K562 (cell line): ENCODE results near the gene TXK. TPM values are rescaled to one million over a fixed set of nuclear protein-coding genes. Genes with fewer than 3 reads are reported as not detected.

Source experiments
- ATAC-seq: fragments of 200-7000 bp; cut with Tn5 transposase; 3 replicates; pipeline ENCODE4 v1.9.1; 2020; ENCODE audit warnings: moderate library complexity
- BruUV-seq: library from RNA; stranded (reverse); fragments of 400-500 nt; replicated peaks from 2 replicates; lab custom pipeline; 2021; lab: Mats Ljungman, UMichigan
- CTCF ChIA-PET: fragments of 300-600 bp; formaldehyde crosslinking; extraction: SDS; loops from one replicate; lab custom pipeline; 2021; ENCODE audit warnings: low intra/inter-chr PET ratio; lab: Yijun Ruan, JAX
- POLR2A ChIA-PET: fragments of 300-600, 350-650 bp; sonication (Branson Sonifier 250); formaldehyde crosslinking; extraction: SDS; loops from one replicate; lab custom pipeline; 2021; ENCODE audit warnings: antibody characterized with exemption, inconsistent platforms; lab: Yijun Ruan, JAX
- DNase-seq, 4 experiments: peaks; one replicate each; pipeline versions ENCODE4 v3.0.0 to v3.0.0-alpha.2; 2011 to 2018; ENCODE audit warnings: low spot score in 3 of 4, mixed read lengths in 3 of 4; ENCODE audit errors: extremely low read depth in 1 of 4
- FAIRE-seq: peaks from 2 replicates; lab custom pipeline; 2011; peaks lifted over from hg19 to GRCh38; lab: Jason Lieb, UNC
- H2AFZ ChIP-seq: 2 replicates; pipeline ENCODE4 v1.6.0; 2011; ENCODE audit warnings: low read depth, low read length, control low read depth, inconsistent platforms
- H3K27ac ChIP-seq: fragments of 200-600 bp; 3 replicates; pipeline ENCODE4 v1.8.0; 2011; ENCODE audit warnings: low read depth, mild to moderate bottlenecking, control low read depth, inconsistent platforms, low read length, moderate library complexity, mixed read lengths; ENCODE audit errors: extremely low read depth
- H3K27me3 ChIP-seq, 2 experiments: fragments of 300-600 bp in 1 of 2; 2 replicates in 1 of 2; 3 replicates in 1 of 2; pipeline versions ENCODE4 v1.6.0 to v1.8.0; 2011; ENCODE audit warnings: inconsistent platforms in 2 of 2, low read length in 2 of 2, mild to moderate bottlenecking in 1 of 2, mixed read lengths in 1 of 2, moderate library complexity in 1 of 2; ENCODE audit not compliant: control insufficient read depth in 2 of 2, insufficient read depth in 2 of 2
- H3K36me3 ChIP-seq: fragments of 300-600 bp; 3 replicates; pipeline ENCODE4 v1.8.0; 2011; ENCODE audit warnings: mild to moderate bottlenecking, low read length, inconsistent platforms; ENCODE audit not compliant: control insufficient read depth, insufficient read depth
- H3K4me1 ChIP-seq, 2 experiments: fragments of 200-600 bp in 1 of 2; replicated peaks in 1 of 2; 2 replicates in 1 of 2; 3 replicates in 1 of 2; pipeline versions ENCODE4 v1.5.1 to v1.8.0; 2011; ENCODE audit warnings: inconsistent platforms in 2 of 2, low read length in 2 of 2, mild to moderate bottlenecking in 1 of 2, mixed read lengths in 1 of 2, moderate library complexity in 1 of 2; ENCODE audit not compliant: control insufficient read depth in 2 of 2, insufficient read depth in 2 of 2
- H3K4me2 ChIP-seq: 2 replicates; pipeline ENCODE4 v1.6.1; 2011; ENCODE audit warnings: low read length, control low read depth, inconsistent platforms, mixed read lengths; ENCODE audit not compliant: insufficient read depth
- H3K4me3 ChIP-seq: fragments of 200-600 bp; sonication (generic), shearing (Covaris generic); 2 replicates; pipeline ENCODE4 v1.5.1; 2016; ENCODE audit warnings: control low read depth, inconsistent platforms
- H3K79me2 ChIP-seq: fragments of 200-600 bp; 3 replicates; pipeline ENCODE4 v1.8.0; 2011; ENCODE audit warnings: low read length, inconsistent platforms; ENCODE audit not compliant: control insufficient read depth, insufficient read depth
- H3K9ac ChIP-seq, 2 experiments: 2 replicates each; pipeline versions ENCODE4 v1.6.0 to v1.6.1; 2011; ENCODE audit warnings: low read depth in 2 of 2, low read length in 2 of 2, control low read depth in 1 of 2, inconsistent platforms in 1 of 2, mild to moderate bottlenecking in 1 of 2, mixed read lengths in 1 of 2; ENCODE audit not compliant: insufficient read depth in 1 of 2
- H3K9me1 ChIP-seq: one replicate; pipeline ENCODE4 v1.6.0; 2011; ENCODE audit warnings: inconsistent platforms, mild to moderate bottlenecking, low read length, moderate library complexity; ENCODE audit not compliant: control insufficient read depth, insufficient read depth
- H3K9me3 ChIP-seq: replicated peaks from 2 replicates; pipeline ENCODE4 v1.5.1; 2011; ENCODE audit warnings: low read depth, low read length, inconsistent platforms; ENCODE audit not compliant: control insufficient read depth, insufficient read depth
- H4K20me1 ChIP-seq: replicated peaks from 2 replicates; pipeline ENCODE4 v1.6.1; 2011; ENCODE audit warnings: low read length, inconsistent platforms, mixed read lengths; ENCODE audit not compliant: control insufficient read depth, insufficient read depth
- MLLT1 ChIP-seq, 2 experiments: fragments of 450-650 bp; IDR thresholded peaks; 2 replicates each; pipeline ENCODE4 v1.6.1; 2016
- NR2C2 ChIP-seq, 2 experiments: fragments of 200-800 bp in 1 of 2; sonication (Bioruptor generic) in 1 of 2; sonication (generic) in 1 of 2; formaldehyde crosslinking in 1 of 2; IDR thresholded peaks; 2 replicates each; pipeline versions ENCODE4 v1.6.1 to v1.8.0; 2016 to 2022; ENCODE audit warnings: mild to moderate bottlenecking in 1 of 2, missing compliant biosample characterization in 1 of 2, missing genetic modification characterization in 1 of 2, missing genetic modification reagents in 1 of 2
- PATZ1 ChIP-seq: fragments of 250-450 bp; sonication (Bioruptor Pico); IDR thresholded peaks from 2 replicates; pipeline ENCODE4 v1.5.0; 2020; ENCODE audit warnings: mild to moderate bottlenecking, borderline replicate concordance
- ZBTB26 ChIP-seq: fragments of 450-650 bp; formaldehyde crosslinking; IDR thresholded peaks from 2 replicates; pipeline ENCODE4 v1.4.0; 2022; ENCODE audit warnings: missing genetic modification characterization
- ZBTB8A ChIP-seq: fragments of 450-650 bp; IDR thresholded peaks from 2 replicates; pipeline ENCODE4 v1.6.1; 2018; ENCODE audit warnings: mild to moderate bottlenecking, moderate library complexity; ENCODE audit not compliant: partially characterized antibody
- ZNF639 ChIP-seq, 2 experiments: fragments of 200-800 bp in 1 of 2; sonication (Bioruptor generic) in 1 of 2; sonication (generic) in 1 of 2; formaldehyde crosslinking in 1 of 2; IDR thresholded peaks in 1 of 2; conservative IDR thresholded peaks in 1 of 2; 2 replicates each; pipeline versions ENCODE4 v1.5.0 to v1.6.1; 2016 to 2020; ENCODE audit warnings: missing compliant biosample characterization in 1 of 2, missing genetic modification characterization in 1 of 2, missing genetic modification reagents in 1 of 2
- WGBS: fragments of 100-300 bp; shearing (Covaris generic); methylation state at CpG from one replicate; pipeline ENCODE4 v1.1.6; 2016; ENCODE audit warnings: low coverage, mixed read lengths; ENCODE audit not compliant: insufficient coverage; ENCODE audit errors: missing lambda C conversion rate; 5-methylcytosine and 5-hydroxymethylcytosine counted together
- in situ Hi-C: fragments of 300-500 bp; cut with MboI; formaldehyde crosslinking; loops from 4 replicates; pipeline ENCODE4 v1.15.0; 2018; ENCODE audit warnings: inconsistent platforms, mixed read lengths
- intact Hi-C: fragments of 100-400 bp; cut with micrococcal nuclease; formaldehyde crosslinking; loops from 2 replicates; pipeline ENCODE4 v1.14.2; 2022
- polyA plus RNA-seq, 8 experiments: library from polyadenylated mRNA; depleted of rRNA in 4 of 8; stranded (reverse) in 5 of 8; unstranded in 3 of 8; fragments of >200 nt; fragmentation: Nextera tagmentation in 2 of 8; fragmentation: Illumina TruSeq in 1 of 8; extraction: Ambion mirVana in 2 of 8; extraction: Trizol in 1 of 8; gene quantifications; 2 replicates each; pipeline versions ENCODE4 v1.2.1 to v1.2.3, GENCODE V29; 2011 to 2014; ENCODE audit warnings: inconsistent platforms in 1 of 8, missing spikeins in 1 of 8
- total RNA-seq, 7 experiments: library from RNA; depleted of rRNA in 6 of 7; stranded (reverse); fragments of >200 nt in 6 of 7; fragmentation: Illumina TruSeq in 2 of 7; extraction: Trizol in 2 of 7; gene quantifications; 2 replicates each; pipeline versions ENCODE4 v1.2.1 to v1.2.3, GENCODE V29; 2011 to 2021; ENCODE audit warnings: low replicate concordance in 1 of 7

TXK gene
- total and polyA plus RNA-seq, 9 of the 15 experiments (the other 6 are each of a cell fraction or from before 2014, with no cell fraction given): 0.24 to 1.1 (median 0.45) TPM; not detected in 1

GRCh38 chr4:48024522-48024921 is 109.5 kb downstream of the TXK start:
- no peaks in the 10 kb centered on the region for H3K4me1 ChIP-seq
- no peak for FAIRE-seq
- H3K36me3 ChIP-seq: no peaks in the 10 kb centered on the region
- H3K27me3 ChIP-seq: peaks cover 0 to 7% of the 10 kb centered on the region in 2 experiments; a peak in 1 of 5 replicates
- DNase-seq: no peak
- H2AFZ ChIP-seq: no peak overlapping the region
- no peaks in the 10 kb centered on the region for H3K9me1 ChIP-seq
- in situ Hi-C loops (no loop called here), intact Hi-C loops (no loop called here)
- no peaks in the 10 kb centered on the region for H3K9me3 ChIP-seq
- 6% methylated on average over 4 of the region's 4 CpGs for WGBS
- no peak for ATAC-seq
- no peak overlapping the region for H3K9ac ChIP-seq
- H3K27ac ChIP-seq: no peak overlapping the region
- H3K4me2 ChIP-seq: no peak overlapping the region
- no peaks in the 10 kb centered on the region for H3K79me2 ChIP-seq
- POLR2A ChIA-PET: interaction anchor here (1.0 kb wide), 1 partner anchor 12 kb away, joined by 3 read pairs; no protein-coding TSS in a partner anchor
- H4K20me1 ChIP-seq: no peaks in the 10 kb centered on the region
- H3K4me3 ChIP-seq: no peak overlapping the region
- CTCF ChIA-PET: no interaction called here
- no TSS peak for BruUV-seq
- TF ChIP-seq ZBTB8A (no peak), ZBTB26 (no peak), PATZ1 (CRISPR knock-in tag) (no peak), MLLT1 (IDR thresholded peaks at IDR 0.05) (no peak), NR2C2 (CRISPR knock-in tag; IDR thresholded peaks at IDR 0.05) (no peak), NR2C2 (tag; IDR thresholded peaks at IDR 0.05) (no peak), ZNF639 (CRISPR knock-in tag; conservative IDR thresholded peaks at IDR 0.05 in 1 of 2, IDR thresholded peaks at IDR 0.05 in 1 of 2) (no peak)
